HepG2 (cell line): ENCODE results near the gene EXOSC7. TPM values are rescaled to one million over a fixed set of nuclear protein-coding genes. Genes with fewer than 3 reads are reported as not detected.

ENCODE experiments used
- ATAC-seq: fragments of 200-7000 bp; cut with Tn5 transposase; 3 replicates; pipeline ENCODE4 v1.9.1; 2020; ENCODE audit warnings: mild to moderate bottlenecking, moderate library complexity
- BruUV-seq: library from RNA; stranded (reverse); fragments of 400-500 nt; replicated peaks from 2 replicates; lab custom pipeline; 2021; lab: Mats Ljungman, UMichigan
- CTCF ChIA-PET: fragments of 300-600 bp; formaldehyde crosslinking; extraction: SDS; loops from one replicate; lab custom pipeline; 2021; ENCODE audit warnings: low total read pairs, inconsistent platforms, low intra/inter-chr PET ratio; lab: Yijun Ruan, JAX
- POLR2A ChIA-PET: fragments of 350-600 bp; sonication (Branson Sonifier 250); formaldehyde crosslinking; loops from one replicate; lab custom pipeline; 2020; ENCODE audit warnings: antibody characterized with exemption, inconsistent platforms; lab: Yijun Ruan, JAX
- DNase-seq: peaks from one replicate; pipeline ENCODE4 v3.0.0-alpha.2; 2015; ENCODE audit warnings: low spot score
- FAIRE-seq: peaks from 3 replicates; lab custom pipeline; 2011; peaks lifted over from hg19 to GRCh38; lab: Jason Lieb, UNC
- H2AFZ ChIP-seq: one replicate; pipeline ENCODE4 v1.6.1; 2011; ENCODE audit warnings: low read length, inconsistent platforms
- H3K27ac ChIP-seq: fragments of 300-600 bp; 3 replicates; pipeline ENCODE4 v1.8.0; 2011; ENCODE audit warnings: mixed run types, mild to moderate bottlenecking, mixed read lengths, low read length, inconsistent platforms; ENCODE audit not compliant: insufficient read depth; ENCODE audit errors: extremely low read length
- H3K27me3 ChIP-seq, 2 experiments: fragments of 200-600 bp in 1 of 2; 2 replicates in 1 of 2; 3 replicates in 1 of 2; pipeline versions ENCODE4 v1.6.0 to v1.8.0; 2011; ENCODE audit warnings: low read length in 2 of 2, mild to moderate bottlenecking in 2 of 2, moderate library complexity in 2 of 2, inconsistent platforms in 1 of 2; ENCODE audit not compliant: insufficient read depth in 2 of 2, control insufficient read depth in 1 of 2
- H3K36me3 ChIP-seq, 2 experiments: fragments of 200-600 bp in 1 of 2; replicated peaks in 1 of 2; 2 replicates in 1 of 2; 3 replicates in 1 of 2; pipeline versions ENCODE4 v1.5.1 to v1.8.0; 2011; ENCODE audit warnings: low read length in 2 of 2, inconsistent platforms in 1 of 2; ENCODE audit not compliant: insufficient read depth in 2 of 2, control insufficient read depth in 1 of 2
- H3K4me1 ChIP-seq: 2 replicates; pipeline ENCODE4 v1.5.1; 2012; ENCODE audit warnings: low read length, inconsistent platforms; ENCODE audit not compliant: insufficient read depth
- H3K4me2 ChIP-seq: 2 replicates; pipeline ENCODE4 v1.6.0; 2011; ENCODE audit warnings: low read depth, low read length, inconsistent platforms
- H3K4me3 ChIP-seq, 3 experiments: fragments of 200-600 bp in 1 of 3; sonication (generic), shearing (Covaris generic) in 1 of 3; replicated peaks in 1 of 3; 2 replicates each; pipeline ENCODE4 v1.5.1; 2011 to 2016; ENCODE audit warnings: low read length in 3 of 3, inconsistent platforms in 2 of 3, low read depth in 2 of 3, mild to moderate bottlenecking in 2 of 3, control low read depth in 1 of 3, mixed read lengths in 1 of 3; ENCODE audit not compliant: insufficient read depth in 1 of 3
- H3K79me2 ChIP-seq: one replicate; pipeline ENCODE4 v1.6.1; 2011; ENCODE audit warnings: low read length, inconsistent platforms; ENCODE audit not compliant: insufficient read depth
- H3K9ac ChIP-seq: 2 replicates; pipeline ENCODE4 v1.6.0; 2011; ENCODE audit warnings: mild to moderate bottlenecking, low read depth, low read length, inconsistent platforms; ENCODE audit not compliant: insufficient read depth
- H3K9me3 ChIP-seq: 2 replicates; pipeline ENCODE4 v1.5.1; 2012; ENCODE audit warnings: mild to moderate bottlenecking, low read length
- H4K20me1 ChIP-seq: 2 replicates; pipeline ENCODE4 v1.6.0; 2011; ENCODE audit warnings: inconsistent platforms, mild to moderate bottlenecking, low read length, moderate library complexity; ENCODE audit not compliant: insufficient read depth
- BCL6 ChIP-seq: IDR thresholded peaks from 2 replicates; pipeline ENCODE4 v1.6.1; 2016; ENCODE audit warnings: missing genetic modification reagents, missing compliant biosample characterization
- BORCS8-MEF2B ChIP-seq: sonication (generic); formaldehyde crosslinking; IDR thresholded peaks from 2 replicates; pipeline ENCODE4 v1.8.0; 2022; ENCODE audit warnings: mild to moderate bottlenecking, missing genetic modification reagents
- FOXA1 ChIP-seq, 2 experiments: fragments of 450-650 bp in 1 of 2; sonication (generic) in 1 of 2; formaldehyde crosslinking in 1 of 2; IDR thresholded peaks; 2 replicates each; pipeline versions ENCODE4 v1.4.0 to v1.6.1; 2016 to 2020; ENCODE audit warnings: missing genetic modification reagents in 1 of 2
- HMG20B ChIP-seq: conservative IDR thresholded peaks from 2 replicates; pipeline ENCODE4 v1.6.1; 2016; ENCODE audit warnings: missing genetic modification reagents, missing compliant biosample characterization
- JUNB ChIP-seq: sonication (generic); formaldehyde crosslinking; IDR thresholded peaks from 2 replicates; pipeline ENCODE4 v1.8.0; 2022; ENCODE audit warnings: missing genetic modification reagents, mild to moderate bottlenecking, borderline replicate concordance
- NR2F1 ChIP-seq, 2 experiments: fragments of 450-650 bp in 1 of 2; formaldehyde crosslinking in 1 of 2; IDR thresholded peaks; 2 replicates each; pipeline versions ENCODE4 v1.5.0 to v1.6.1; 2016 to 2020; ENCODE audit warnings: mild to moderate bottlenecking in 1 of 2, missing compliant biosample characterization in 1 of 2, missing genetic modification reagents in 1 of 2, moderate library complexity in 1 of 2
- RCOR2 ChIP-seq: IDR thresholded peaks from 2 replicates; pipeline ENCODE4 v1.6.1; 2016; ENCODE audit warnings: missing biosample characterization, missing genetic modification reagents
- RFX5 ChIP-seq: IDR thresholded peaks from 2 replicates; pipeline ENCODE4 v1.6.1; 2011; ENCODE audit warnings: low read depth, low read length, improper control_type of control experiment
- SAP130 ChIP-seq: IDR thresholded peaks from 2 replicates; pipeline ENCODE4 v1.6.1; 2016; ENCODE audit warnings: low read depth
- SP1 ChIP-seq, 2 experiments: fragments of 450-650 bp in 1 of 2; sonication (generic) in 1 of 2; formaldehyde crosslinking in 1 of 2; IDR thresholded peaks; 2 replicates each; pipeline versions ENCODE4 v1.4.0 to v1.6.1; 2016 to 2020; ENCODE audit warnings: missing genetic modification reagents in 1 of 2
- ZNF263 ChIP-seq: sonication (generic); formaldehyde crosslinking; IDR thresholded peaks from 2 replicates; pipeline ENCODE4 v1.4.0; 2020; ENCODE audit warnings: missing genetic modification reagents
- ZNF430 ChIP-seq: sonication (generic); formaldehyde crosslinking; IDR thresholded peaks from 2 replicates; pipeline ENCODE4 v1.9.0; 2021; ENCODE audit warnings: mild to moderate bottlenecking, missing genetic modification reagents
- ZNF710 ChIP-seq: sonication (generic); formaldehyde crosslinking; IDR thresholded peaks from 2 replicates; pipeline ENCODE4 v1.5.0; 2020; ENCODE audit warnings: mild to moderate bottlenecking, missing genetic modification reagents, borderline replicate concordance
- ZNF841 ChIP-seq: sonication (generic); formaldehyde crosslinking; IDR thresholded peaks from 2 replicates; pipeline ENCODE4 v1.8.1; 2023; ENCODE audit warnings: missing genetic modification reagents, borderline replicate concordance
- ZSCAN21 ChIP-seq: sonication (generic); formaldehyde crosslinking; IDR thresholded peaks from 2 replicates; pipeline ENCODE4 v1.8.0; 2022; ENCODE audit warnings: mild to moderate bottlenecking, missing genetic modification reagents, moderate library complexity, borderline replicate concordance
- WGBS: methylation state at CpG from one replicate; pipeline ENCODE4 v1.1.6; 2017; ENCODE audit warnings: low lambda C conversion rate; 5-methylcytosine and 5-hydroxymethylcytosine counted together
- in situ Hi-C: cut with HindIII; loops from 2 replicates; pipeline ENCODE4 v1.10.0; 2017; ENCODE audit warnings: low pct_unique_long_range_greater_than_20kb; ENCODE audit not compliant: extremely low pct_ligation_motif_present
- intact Hi-C: fragments of 100-400 bp; cut with micrococcal nuclease; formaldehyde crosslinking; loops from one replicate; pipeline ENCODE4 v1.10.0; 2022; ENCODE audit not compliant: unreplicated experiment
- polyA plus RNA-seq, 8 experiments: library from polyadenylated mRNA; depleted of rRNA in 3 of 8; stranded (reverse) in 7 of 8; unstranded in 1 of 8; fragments of >200 nt; fragmentation: Illumina TruSeq in 4 of 8; extraction: Trizol in 4 of 8; gene quantifications; 2 replicates each; pipeline versions ENCODE4 v1.2.1 to v1.2.3, GENCODE V29; 2011 to 2016; ENCODE audit warnings: low read depth in 4 of 8, missing spikeins in 1 of 8, mixed read lengths in 1 of 8; ENCODE audit not compliant: insufficient read depth in 1 of 8
- total RNA-seq, 5 experiments: library from RNA; depleted of rRNA; stranded (reverse); fragments of >200 nt; fragmentation: Illumina TruSeq; extraction: Trizol; gene quantifications; 2 replicates each; pipeline ENCODE4 v1.2.3, GENCODE V29; 2016; ENCODE audit warnings: low read depth in 1 of 5
- TF ChIP-seq, protein P1 (sequence below): IDR thresholded peaks from 2 replicates; pipeline ENCODE4 v1.6.1; 2016; ENCODE audit warnings: missing compliant biosample characterization, missing genetic modification reagents, borderline replicate concordance
- TF ChIP-seq, protein P2 (sequence below): sonication (generic); formaldehyde crosslinking; IDR thresholded peaks from 2 replicates; pipeline ENCODE4 v1.5.1; 2020; ENCODE audit warnings: mild to moderate bottlenecking, missing genetic modification reagents, moderate library complexity
- TF ChIP-seq, protein P3 (sequence below): sonication (generic); formaldehyde crosslinking; IDR thresholded peaks from 2 replicates; pipeline ENCODE4 v1.5.0; 2020; ENCODE audit warnings: mild to moderate bottlenecking, missing genetic modification reagents, moderate library complexity

EXOSC7 gene
- total and polyA plus RNA-seq, 2 of the 13 experiments (the other 11 are each of a cell fraction or from before 2014, with no cell fraction given): 68.3 to 74.7 TPM

DNA sequence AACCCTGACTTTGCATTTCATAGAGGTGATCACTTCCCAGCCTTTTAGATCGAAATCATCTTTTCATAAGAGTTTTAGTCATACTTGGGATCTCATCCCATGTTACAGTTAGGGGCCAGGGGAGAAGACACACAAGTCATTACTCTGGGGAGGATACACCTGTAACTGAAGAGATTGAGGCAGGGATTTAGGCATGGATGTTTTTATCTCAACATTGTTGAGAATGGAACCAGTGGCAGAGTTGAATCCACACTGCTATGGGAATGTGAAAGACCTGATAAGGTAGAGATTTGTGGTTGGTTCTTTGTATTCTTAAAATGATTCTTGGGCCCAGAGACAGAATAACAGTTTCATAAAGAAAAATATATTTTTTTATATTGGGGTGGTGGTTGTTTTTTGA lies 33.8 kb downstream of the EXOSC7 start (continued):
- TF ChIP-seq, protein P1, sequence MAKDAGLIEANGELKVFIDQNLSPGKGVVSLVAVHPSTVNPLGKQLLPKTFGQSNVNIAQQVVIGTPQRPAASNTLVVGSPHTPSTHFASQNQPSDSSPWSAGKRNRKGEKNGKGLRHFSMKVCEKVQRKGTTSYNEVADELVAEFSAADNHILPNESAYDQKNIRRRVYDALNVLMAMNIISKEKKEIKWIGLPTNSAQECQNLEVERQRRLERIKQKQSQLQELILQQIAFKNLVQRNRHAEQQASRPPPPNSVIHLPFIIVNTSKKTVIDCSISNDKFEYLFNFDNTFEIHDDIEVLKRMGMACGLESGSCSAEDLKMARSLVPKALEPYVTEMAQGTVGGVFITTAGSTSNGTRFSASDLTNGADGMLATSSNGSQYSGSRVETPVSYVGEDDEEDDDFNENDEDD: no peak
- TF ChIP-seq ZNF710 (CRISPR knock-in tag) (no peak), RCOR2 (no peak), FOXA1 (IDR thresholded peaks at IDR 0.05) (no peak), FOXA1 (CRISPR knock-in tag; IDR thresholded peaks at IDR 0.05) (no peak)
- TF ChIP-seq, protein P2, sequence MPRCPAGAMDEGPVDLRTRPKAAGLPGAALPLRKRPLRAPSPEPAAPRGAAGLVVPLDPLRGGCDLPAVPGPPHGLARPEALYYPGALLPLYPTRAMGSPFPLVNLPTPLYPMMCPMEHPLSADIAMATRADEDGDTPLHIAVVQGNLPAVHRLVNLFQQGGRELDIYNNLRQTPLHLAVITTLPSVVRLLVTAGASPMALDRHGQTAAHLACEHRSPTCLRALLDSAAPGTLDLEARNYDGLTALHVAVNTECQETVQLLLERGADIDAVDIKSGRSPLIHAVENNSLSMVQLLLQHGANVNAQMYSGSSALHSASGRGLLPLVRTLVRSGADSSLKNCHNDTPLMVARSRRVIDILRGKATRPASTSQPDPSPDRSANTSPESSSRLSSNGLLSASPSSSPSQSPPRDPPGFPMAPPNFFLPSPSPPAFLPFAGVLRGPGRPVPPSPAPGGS (CRISPR knock-in tag): no peak

DNA sequence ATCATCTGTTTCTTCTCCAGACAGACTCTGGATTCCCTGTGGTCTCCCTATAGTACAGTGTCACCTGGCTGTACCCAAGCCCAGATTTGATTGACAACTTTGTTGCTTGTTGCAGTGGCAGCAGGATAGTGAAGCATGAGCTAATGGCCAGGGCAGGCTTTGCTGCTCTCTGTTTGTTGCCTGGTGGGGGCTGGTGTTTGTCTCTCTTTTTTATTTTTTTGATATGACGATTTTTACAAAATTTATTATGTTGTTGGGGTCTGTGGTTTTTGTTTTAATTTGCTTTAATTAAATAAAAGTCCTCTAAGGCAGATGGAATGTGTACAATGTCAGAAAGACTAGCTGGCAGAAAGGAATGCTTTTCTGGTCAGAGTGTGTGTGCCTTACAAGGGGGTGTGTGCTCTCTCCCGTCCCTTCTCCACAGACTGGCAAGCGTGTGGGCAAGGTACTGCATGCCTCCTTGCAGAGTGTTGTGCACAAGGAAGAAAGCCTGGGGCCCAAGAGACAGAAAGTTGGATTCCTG lies 34.8 kb downstream of the EXOSC7 start:
- no peak overlapping the region for H3K27ac ChIP-seq
- no peaks in the 10 kb centered on the region for H3K9me3 ChIP-seq
- CTCF ChIA-PET: no interaction called here
- H2AFZ ChIP-seq: no peak overlapping the region
- H3K9ac ChIP-seq: no peak overlapping the region
- peaks cover 18 to 63% of the 10 kb centered on the region in 2 experiments; a peak in 4 of 5 replicates for H3K36me3 ChIP-seq
- H3K79me2 ChIP-seq: no peaks in the 10 kb centered on the region
- no peaks in the 10 kb centered on the region for H4K20me1 ChIP-seq
- BruUV-seq: no TSS peak
- no peak for DNase-seq
- intact Hi-C loops (no loop called here), in situ Hi-C loops (no loop called here)
- H3K4me3 ChIP-seq: no peak overlapping the region
- POLR2A ChIA-PET: no interaction called here
- H3K4me1 ChIP-seq: 0 out of 2 replicates have a peak, but pooled peaks cover 4% of the 10 kb centered on the region
- no peak for FAIRE-seq
- ATAC-seq: no peak
- H3K27me3 ChIP-seq: no peaks in the 10 kb centered on the region
- H3K4me2 ChIP-seq: no peak overlapping the region
- WGBS: 90% methylated on average over 3 of the region's 3 CpGs
- TF ChIP-seq ZNF430 (CRISPR knock-in tag) (no peak), ZNF841 (CRISPR knock-in tag) (no peak), RFX5 (no peak), SAP130 (CRISPR knock-in tag) (no peak), SP1 (IDR thresholded peaks at IDR 0.05) (no peak), SP1 (CRISPR knock-in tag; IDR thresholded peaks at IDR 0.05) (no peak), NR2F1 (CRISPR knock-in tag; IDR thresholded peaks at IDR 0.05) (no peak), ZNF263 (CRISPR knock-in tag) (no peak), HMG20B (CRISPR knock-in tag) (no peak), BORCS8-MEF2B (CRISPR knock-in tag) (no peak), JUNB (CRISPR knock-in tag) (no peak), BCL6 (CRISPR knock-in tag) (no peak), ZSCAN21 (CRISPR knock-in tag) (no peak)
- TF ChIP-seq, protein P3, sequence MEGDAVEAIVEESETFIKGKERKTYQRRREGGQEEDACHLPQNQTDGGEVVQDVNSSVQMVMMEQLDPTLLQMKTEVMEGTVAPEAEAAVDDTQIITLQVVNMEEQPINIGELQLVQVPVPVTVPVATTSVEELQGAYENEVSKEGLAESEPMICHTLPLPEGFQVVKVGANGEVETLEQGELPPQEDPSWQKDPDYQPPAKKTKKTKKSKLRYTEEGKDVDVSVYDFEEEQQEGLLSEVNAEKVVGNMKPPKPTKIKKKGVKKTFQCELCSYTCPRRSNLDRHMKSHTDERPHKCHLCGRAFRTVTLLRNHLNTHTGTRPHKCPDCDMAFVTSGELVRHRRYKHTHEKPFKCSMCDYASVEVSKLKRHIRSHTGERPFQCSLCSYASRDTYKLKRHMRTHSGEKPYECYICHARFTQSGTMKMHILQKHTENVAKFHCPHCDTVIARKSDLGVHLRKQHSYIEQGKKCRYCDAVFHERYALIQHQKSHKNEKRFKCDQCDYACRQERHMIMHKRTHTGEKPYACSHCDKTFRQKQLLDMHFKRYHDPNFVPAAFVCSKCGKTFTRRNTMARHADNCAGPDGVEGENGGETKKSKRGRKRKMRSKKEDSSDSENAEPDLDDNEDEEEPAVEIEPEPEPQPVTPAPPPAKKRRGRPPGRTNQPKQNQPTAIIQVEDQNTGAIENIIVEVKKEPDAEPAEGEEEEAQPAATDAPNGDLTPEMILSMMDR (CRISPR knock-in tag): no peak
